HG02970 (cell line): Measurements from ENCODE around the gene ARHGAP4.

Experiments
- ATAC-seq: cut with Tn5 transposase; IDR thresholded peaks from one replicate; pipeline ENCODE4 v1.9.1; 2021; ENCODE audit warnings: mild to moderate bottlenecking, moderate library complexity, moderate number of reproducible peaks; ENCODE audit not compliant: unreplicated experiment, low FRiP score

ARHGAP4 gene

DNA sequence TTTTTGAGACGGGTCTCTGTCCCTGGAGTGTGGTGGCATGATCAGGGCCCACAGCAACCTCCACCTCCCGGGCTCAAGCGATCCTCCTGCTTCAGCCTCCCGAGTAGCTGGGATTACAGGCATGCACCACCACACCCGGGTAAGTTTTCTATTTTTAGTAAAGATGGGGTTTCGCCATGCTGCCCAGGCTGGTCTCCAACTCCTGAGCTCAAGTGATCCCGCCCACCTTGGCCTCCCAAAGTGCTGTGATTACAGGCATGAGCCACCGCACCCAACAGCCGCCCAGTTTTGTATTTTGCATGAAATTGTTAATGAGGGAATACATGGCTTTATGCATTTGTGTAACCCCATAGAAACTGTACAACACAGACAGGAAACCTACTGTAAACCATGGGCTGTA lies 2.8 kb upstream of the ARHGAP4 start:
- no peak for ATAC-seq

DNA sequence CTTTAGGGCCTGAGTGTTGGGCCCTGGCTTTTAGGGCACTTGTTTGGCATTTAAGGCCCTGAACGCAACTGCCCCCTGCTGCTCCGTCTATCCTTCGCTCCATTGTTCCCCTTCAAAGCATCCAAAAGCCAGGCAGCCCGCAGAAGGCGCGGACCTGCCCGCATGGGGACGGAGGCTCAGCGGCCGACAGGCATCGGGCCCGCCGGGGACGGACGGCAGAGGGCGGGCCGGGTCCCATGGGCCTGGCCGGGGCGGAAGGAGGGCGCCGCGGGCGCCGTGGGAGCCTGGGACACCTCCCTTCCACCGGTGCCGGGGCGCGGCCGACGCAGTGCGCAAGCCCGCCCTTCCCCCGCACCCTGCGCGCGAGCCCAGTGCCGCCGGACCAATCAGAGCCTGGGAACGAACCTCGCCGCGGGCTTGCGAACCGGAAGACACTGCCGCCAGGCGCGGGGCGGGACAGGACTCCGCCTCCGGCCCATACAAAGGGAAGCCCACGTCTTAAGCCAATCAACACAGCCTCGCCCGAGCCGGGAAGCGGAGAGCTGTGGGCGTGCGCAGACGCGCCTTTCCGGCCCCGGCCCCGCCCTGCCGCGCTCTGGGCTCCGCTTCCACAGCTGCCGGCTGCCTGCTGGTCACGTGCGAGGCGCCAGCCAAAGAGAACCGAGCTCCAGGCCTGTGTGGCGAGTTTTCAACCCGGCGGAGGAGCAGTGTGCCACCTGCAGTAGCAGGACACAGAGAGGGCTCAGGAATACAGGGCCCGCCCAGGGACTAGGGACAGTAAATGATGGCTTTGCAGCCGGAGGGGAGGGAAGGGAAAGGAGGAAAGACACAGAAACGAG lies 2.1 kb upstream of the ARHGAP4 start:
- peak; percentile 78 for ATAC-seq

DNA sequence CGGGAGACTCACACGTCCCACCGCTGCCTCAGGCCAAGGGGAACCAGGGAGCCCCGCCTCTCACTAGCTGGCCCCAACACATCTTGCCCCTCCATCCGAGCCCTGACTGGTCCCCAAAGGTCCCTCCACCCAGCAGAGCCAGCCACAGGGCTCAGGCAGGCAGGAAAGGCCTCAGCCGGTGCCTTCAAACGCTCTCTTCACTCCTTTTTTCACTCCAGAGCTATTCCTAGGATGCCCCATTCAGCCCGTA lies 1.5 kb upstream of the ARHGAP4 start:
- ATAC-seq, result no peak

DNA sequence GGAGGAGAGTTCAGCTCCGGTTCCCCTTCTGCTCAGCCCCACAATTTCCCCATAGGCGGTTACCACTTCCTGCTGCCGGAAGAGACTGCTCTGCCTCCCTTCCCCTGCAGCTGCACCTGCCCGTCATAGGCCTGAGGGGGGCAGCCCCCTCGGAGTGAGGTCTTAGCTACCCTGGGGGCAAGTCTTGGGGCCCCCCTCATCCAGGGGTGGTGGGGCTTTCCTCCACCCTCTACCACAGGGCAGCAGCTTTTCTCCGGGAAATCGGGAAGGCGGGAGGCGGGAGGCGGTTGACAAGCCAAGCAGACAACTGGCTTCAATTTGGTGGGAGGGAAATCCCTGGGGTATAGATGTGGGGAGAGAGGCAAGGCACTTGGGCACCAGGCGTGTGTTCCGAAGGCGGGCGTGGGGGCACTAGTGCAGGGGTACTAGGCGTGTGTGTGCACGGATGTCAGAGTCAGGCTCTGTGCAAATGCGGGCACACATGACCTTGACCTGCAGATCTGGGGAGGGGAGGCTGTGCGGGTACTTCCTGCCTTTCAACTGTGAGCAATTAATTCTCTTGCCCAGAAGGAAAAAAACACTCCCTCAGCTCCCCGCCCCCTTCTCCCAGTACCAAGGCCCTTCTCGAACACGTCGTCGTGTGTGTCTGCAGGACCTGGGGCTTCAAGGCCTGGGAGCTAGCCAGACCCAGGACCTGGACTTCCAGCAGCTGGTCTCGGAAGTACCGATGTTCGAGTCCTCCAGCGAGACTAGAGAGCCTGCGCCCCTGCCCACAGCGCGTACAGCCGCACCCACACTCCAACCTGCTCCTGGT lies 1.0 kb upstream of the ARHGAP4 start:
- no peak for ATAC-seq

DNA sequence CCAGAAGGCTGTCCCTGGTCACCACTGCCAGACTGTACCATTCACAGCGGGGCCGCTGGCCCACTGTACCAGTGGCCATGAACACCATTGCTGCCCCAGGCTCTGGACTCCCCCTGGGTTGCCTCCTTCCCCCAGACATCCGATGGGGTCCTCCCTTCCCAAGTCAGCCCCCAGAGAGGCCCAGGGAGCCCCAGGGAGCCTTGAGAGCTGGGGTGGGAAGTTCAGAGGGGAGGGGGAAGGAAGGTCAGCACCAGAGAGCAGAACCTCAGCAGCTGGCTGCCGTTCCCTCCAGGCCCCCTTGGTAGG lies 441 bp upstream of the ARHGAP4 start:
- ATAC-seq, result no peak

DNA sequence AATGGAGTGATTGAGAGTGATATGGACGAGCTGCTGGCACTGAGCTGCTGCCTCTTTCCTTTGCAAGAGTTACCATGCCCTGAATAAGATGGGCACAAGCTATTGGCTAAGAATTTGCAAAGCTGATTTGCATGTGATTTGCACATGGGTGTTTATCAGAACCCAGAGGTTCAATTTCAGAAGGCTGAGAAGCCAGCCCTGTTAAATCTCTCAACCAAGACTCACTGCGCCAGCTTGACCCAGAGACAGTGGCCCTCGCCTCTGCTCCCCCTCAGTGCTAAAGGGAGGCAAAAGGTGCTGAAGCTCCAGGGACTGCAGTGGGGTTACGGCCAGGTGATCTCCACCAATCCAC lies 701 bp downstream of the ARHGAP4 start:
- no peak for ATAC-seq

DNA sequence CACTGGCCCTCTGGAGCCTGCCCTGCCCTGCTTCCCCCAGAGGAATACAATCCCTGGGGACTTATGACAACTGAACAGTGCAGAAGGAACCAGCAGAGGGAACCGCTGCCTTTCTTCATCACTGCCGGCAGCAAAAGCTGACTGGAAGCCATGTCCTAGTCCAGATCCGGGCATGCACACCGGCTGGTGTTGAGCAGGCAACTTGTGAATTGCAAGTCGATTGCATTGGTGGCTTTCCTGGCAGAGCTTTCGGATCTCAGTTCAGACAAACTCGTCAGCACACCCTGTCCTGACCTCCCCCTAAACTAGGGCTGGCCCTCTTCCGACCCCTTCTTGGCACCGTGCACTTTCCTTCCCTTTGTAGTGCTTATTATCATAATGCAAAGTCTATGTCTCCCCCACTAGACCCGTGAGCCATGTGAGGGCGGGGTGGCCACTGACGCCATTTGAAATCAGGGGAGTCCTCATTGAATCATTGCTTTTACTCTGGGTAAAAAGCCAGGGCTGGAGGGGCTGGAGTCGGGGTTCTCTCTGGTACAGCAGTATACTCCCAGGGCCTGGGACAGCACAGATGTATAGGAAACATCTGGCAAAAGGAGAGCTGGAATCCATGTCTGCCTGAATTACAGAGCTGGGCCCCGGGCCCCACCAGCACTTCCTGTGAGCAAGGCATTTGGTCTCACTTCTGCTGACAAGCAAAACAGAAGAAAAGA lies 1.8 kb downstream of the ARHGAP4 start:
- ATAC-seq, result no peak

DNA sequence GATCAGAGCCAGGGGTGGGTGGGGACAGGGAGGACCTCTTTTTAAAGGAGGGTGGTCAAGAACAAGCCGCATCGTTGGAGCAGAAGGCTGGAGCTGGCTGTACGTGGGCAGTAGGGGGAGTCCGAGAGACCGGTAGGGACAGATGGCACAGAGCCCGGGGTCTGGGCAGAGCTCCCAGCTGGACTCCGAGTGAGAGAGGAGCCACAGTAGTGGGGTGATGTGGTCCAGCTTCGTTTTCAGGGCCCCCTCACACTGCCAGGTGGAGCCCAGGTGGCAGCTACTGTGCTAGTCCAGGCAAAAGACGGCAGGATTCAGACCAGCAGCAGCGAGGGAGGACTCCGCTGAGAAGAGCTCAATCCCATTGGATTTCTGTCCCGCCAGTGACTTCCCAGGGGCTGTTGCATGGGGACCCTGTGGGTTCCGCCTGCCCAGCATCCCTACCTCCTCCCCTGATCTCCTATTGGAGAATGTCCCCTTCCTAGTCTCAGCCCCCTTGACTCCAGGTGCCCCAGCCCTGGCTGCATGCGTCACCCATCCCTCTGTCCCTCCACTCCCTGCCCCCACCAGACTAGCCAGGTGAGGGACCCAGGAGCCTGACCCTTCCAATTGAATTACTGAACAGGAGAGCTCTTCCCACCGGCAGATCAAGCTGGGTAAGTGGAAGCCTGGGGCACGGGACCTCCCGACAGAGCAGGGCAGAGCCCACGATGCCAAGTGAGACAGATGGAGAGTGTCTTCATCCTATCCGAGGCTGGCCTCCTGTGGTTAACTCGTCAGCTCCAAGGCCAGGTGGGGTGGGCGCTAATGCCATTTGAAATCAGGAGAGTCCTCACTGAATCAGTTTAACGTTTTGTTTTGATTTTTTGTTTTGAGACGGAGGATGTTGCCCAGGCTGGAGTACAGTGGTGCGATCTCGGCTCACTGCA lies 2.9 kb downstream of the ARHGAP4 start:
- no peak for ATAC-seq

DNA sequence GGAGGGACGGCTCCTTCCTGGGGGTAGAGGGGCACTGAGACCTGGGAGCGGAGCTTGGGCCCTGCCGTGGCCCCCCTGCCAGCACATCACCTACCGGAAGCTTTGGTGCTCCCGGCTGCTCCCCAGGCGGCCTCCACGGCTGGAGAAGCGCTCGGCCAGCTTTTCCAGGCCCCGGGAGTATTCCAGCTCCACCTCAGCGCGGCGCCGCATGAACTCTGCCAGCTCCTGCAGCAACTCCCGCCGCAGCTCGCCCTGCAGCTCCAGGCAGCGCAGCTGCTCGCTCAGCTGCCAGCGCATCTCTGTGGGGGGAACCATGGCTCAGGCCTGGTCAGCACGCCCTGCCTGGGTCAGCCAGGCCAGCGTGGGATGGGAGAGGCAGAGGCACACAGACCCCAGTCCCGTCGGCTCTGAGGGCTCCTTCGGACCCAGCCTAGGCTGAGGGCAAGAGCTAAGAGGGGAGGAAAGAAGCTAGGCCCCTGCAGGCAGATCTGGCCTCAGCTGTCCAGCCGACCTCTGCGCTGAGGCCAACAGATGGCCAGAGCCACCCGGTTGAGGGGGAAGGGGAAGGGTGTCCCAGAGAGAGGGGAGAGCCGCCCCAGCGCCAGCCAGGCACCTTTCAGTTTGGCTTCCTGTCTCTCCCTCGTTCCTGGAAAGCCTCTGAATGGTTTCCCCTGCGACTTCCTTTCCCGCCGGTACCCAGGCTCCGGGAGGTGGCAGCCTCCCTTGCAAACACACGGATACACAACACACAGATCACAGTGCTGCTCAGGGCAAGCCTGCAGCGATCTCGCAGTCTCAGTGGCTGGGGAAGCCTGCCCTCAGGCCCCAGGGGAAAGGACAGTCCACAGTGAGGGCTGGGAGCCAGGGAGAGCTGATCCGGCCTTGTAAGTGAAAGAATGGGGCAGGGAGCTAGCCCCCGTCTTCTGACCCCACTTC lies 4.3 kb downstream of the ARHGAP4 start:
- no peak for ATAC-seq

DNA sequence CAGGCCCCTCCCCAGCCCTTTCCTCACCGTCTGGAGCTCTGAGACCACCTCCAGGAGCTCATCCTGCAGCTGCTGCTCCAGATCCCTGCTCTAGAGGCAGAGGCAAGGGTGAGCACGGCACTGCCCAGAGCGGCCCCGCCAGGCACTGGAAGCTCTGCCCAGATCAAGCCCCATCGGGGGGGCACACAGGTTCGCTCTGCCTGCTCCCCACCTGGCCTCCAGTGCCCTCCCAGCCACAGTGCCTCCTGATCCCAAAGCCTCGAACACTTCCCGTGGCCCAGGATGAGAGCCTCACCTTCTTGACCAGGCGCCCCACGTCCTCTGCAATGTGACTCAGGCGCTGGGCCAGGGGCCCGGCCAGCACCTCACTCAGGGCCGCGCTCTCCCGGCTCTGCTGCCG lies 5.0 kb downstream of the ARHGAP4 start:
- ATAC-seq, result no peak

DNA sequence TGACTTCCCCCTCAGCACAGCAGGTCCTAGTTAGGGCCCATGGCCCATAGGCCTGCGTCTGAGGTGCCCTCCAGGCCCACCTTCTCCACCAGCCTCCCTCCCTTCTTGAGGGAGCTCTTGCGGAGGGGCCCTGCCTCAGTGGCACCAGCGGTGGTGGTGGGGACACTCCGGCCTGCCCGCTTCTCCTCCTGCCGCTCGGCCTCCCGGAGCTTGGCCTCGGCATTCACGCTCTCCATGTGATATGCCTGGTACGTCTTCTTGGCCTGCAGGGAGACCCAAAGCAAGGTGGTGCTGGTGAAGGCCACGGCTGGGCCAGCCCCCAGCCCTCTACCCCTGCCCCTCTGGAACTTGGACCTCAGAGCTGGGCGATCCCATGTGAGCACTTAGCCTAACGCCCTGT lies 5.5 kb downstream of the ARHGAP4 start:
- ATAC-seq, result no peak

DNA sequence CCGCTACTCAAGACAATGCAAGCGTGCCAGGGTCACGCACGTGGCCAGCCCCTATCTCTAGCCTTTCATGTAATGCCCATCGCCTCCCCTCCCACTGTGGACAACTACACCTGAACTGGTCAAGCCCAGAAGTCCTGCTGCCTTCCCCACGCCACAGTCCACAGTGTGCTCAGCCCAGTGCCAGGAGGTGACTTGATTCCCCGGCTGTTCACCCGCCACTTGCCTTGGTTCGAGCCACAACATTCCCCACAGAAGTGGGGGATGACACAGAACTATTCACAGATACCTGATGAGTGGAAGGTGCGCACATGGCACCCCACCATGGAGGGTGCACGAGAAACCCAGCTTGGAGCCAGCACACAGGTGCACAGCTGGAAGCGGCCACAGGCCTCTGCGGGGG lies 6.8 kb downstream of the ARHGAP4 start:
- no peak for ATAC-seq

DNA sequence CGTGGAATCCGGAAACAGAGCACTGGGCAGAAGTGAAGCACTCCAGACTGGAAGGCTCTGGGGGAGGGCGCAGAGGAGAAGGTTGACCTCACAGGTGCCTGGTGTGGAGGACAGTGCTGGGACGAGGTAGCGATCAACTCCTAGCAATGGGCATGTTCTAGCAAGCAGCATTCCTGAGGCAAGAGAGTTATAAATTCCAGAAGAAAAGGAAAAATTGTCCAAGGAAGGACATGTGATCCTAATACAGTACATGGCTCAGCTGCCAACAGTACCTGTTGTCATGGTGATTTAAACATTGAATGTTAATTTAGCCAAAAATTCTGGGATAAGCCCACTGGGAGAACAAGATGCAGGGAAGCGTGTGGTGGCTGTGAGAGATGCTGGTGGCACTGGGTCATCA lies 8.2 kb downstream of the ARHGAP4 start:
- ATAC-seq, result no peak

DNA sequence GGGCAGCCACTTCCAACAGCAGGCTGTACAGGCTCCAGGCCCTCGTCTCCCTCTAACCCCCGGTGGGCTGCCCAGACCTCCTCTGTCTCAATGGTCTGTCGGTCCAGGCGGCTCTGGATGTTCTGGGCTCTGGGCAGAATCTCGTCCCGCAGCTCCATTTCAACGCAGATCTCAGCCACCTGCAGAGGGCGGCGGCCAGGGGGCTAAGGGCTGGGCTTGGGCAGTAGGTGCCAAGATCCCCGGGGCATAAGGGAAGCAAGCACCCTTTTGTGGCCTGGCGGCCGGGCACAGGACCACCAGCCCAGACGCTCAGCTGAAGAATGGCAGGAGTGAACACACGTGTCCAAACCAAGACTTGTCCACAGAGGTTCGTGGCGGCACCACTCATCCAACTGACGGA lies 12.4 kb downstream of the ARHGAP4 start:
- no peak for ATAC-seq

DNA sequence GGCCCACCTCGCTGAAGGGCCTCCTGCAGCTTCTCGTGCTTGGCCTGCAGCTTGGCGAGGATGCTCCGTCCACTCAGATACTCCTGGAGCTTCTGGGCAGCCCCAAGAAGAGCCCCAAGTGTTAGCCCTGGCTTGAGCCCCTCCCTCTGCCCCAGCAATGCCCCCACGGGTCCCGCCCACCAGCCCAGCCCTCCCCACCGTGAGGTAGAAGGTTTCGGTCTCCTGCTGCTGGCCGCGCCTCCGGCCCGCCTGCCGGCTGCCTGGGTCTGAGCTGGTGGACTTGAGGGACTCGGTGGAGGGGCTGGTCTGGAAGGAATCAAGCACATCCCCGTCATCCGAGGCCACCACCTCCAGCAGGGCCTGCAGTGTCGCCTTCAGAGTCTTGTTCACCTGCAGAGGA lies 12.9 kb downstream of the ARHGAP4 start:
- no peak for ATAC-seq

DNA sequence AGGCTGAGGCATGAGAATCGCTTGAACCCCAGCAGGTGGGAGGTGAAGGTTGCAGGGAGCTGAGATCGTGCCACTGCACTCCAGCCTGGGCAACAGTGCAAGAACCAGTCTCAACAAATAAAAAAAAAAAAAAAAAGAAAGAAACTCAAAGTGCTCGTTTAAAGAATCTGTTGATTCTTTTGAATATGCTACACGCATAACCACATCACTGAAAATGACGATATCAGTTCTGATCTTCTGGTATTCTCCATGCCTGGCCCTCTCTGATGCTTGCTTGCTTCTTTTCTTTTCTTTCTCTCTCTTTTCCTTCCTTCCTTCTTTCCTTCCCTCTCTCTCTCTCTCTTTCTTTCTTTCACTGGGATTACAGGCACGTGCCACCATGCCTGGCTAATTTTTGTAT lies 14.3 kb downstream of the ARHGAP4 start:
- ATAC-seq, result no peak

DNA sequence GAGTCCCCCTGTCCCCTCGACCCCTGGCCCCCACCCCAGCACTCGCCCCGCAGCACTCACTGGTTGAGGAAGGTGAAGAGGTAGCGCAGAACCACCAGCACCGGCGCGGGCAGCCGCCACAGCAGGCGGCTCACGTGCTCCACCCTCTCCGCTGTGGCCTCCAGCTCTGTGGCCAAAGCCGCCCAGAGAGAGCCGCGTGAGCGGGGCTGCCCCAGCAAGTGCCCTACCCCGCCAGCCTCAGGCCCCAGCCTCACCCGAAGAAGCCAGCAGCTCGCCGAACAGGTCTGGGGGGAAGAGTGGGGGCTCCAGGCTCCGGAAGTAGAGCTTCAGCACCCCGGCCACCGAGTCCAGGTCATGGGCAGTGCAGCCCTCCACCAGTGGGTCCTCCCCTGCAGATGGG lies 15.6 kb downstream of the ARHGAP4 start:
- no peak for ATAC-seq

DNA sequence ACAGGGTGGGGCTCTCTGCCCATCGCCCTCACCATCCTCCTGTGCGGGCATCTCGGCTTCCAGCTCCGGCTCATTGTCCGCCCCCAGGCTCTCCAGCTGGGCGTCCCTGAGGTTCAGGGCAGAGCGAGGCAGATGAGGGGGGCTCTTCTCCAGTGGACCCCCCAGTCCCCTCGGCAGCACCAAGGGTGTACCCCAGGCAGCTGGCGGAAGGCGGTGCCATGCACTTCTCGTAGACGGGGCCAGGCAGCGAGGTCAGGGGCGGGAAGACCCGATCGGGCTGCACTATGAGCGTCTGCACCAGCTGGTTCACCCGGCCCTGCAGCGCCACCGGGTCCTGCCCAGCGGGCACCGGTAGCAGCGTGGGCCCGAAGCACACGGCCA lies 16.1 kb downstream of the ARHGAP4 start:
- no peak for ATAC-seq

DNA sequence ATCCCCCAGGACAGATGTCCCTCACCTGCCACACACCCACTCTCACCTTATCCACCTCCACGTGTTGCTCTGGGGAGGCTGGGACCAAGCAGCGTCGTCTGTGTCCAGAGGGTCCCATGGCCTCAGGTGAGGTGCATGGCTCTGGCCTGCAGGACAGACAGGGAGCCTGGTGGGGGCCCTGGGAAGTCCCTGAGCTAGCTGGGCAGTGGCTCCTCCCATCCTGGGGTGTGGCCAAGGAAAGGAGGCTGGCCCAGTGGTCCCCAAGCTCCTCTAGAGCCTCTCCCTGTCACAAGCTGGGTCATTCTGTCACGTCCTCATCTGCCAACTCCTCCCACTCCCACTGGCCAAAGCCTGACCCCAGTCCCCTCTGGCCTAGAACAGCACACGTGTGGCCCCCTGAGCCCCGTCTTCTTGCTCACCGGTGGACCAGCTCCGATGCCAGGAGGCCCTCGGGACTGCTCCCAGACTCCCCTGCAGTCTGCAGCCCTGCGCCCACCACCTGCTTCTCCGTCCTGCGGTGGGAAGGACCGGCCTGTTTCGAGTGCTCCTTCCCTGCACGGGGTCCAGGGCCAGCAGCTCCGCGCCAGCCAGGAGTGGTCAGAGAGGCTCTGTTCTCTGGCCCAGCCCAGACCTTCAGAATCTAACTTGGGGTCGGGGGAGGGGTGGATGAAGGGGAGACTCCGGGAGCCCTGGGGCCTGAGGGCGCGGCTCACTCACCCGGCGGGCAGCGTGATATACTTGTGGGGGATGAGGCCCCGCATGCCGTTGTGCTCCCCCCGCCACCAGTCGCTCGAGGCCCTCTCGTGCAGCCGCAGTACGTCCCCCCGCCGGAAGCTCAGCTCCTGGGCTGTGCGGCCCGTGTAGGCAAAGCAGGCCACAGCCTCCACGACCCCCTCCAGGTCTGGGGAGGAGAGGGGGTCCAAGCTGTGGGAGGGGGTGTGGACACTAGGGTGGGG lies 16.8 kb downstream of the ARHGAP4 start:
- ATAC-seq, result no peak
